NB4 (cell line): ENCODE results near the gene TMEM132C.

Experiments used
- DNase-seq: peaks from one replicate; pipeline ENCODE4 v3.0.0; 2010; ENCODE audit warnings: low read depth
- H3K4me3 ChIP-seq: one replicate; pipeline ENCODE4 v1.5.1; 2011; ENCODE audit warnings: mild to moderate bottlenecking, low read depth, low read length, moderate library complexity
- CTCF ChIP-seq: IDR thresholded peaks from one replicate; pipeline ENCODE4 v1.5.1; 2012; ENCODE audit warnings: low read depth, low read length
- MAX ChIP-seq: IDR thresholded peaks from 2 replicates; pipeline ENCODE4 v1.6.1; 2011; ENCODE audit warnings: low read depth, low read length
- MYC ChIP-seq: IDR thresholded peaks from 2 replicates; pipeline ENCODE4 v1.6.1; 2011; ENCODE audit warnings: low read depth, low read length
- POLR2A ChIP-seq: IDR thresholded peaks from 2 replicates; pipeline ENCODE4 v1.6.1; 2011; ENCODE audit warnings: mild to moderate bottlenecking; ENCODE audit not compliant: insufficient read length; ENCODE audit errors: extremely low read depth

Gene TMEM132C

GRCh38 chr12:128752386-128752785, 485.4 kb downstream of the TMEM132C start:
- no peak for DNase-seq
- TF ChIP-seq MAX (no peak), CTCF (no peak), MYC (no peak), POLR2A (no peak)
- H3K4me3 ChIP-seq, result no peak overlapping the region

GRCh38 chr12:128753438-128753837, 486.5 kb downstream of the TMEM132C start:
- TF ChIP-seq MAX (no peak), MYC (no peak)
- no peak for DNase-seq

GRCh38 chr12:128754275-128754674, 487.3 kb downstream of the TMEM132C start:
- H3K4me3 ChIP-seq, result no peak overlapping the region
- TF ChIP-seq MAX, result no peak
- TF ChIP-seq POLR2A, result no peak
- TF ChIP-seq CTCF, result no peak
- TF ChIP-seq MYC, result no peak
- no peak for DNase-seq

More at GRCh38 chr12:128753438-128753837, 486.5 kb downstream of the TMEM132C start:
- H3K4me3 ChIP-seq, result no peak overlapping the region

- no peak for DNase-seq
- TF ChIP-seq MYC (no peak), POLR2A (no peak)
- H3K4me3 ChIP-seq, result no peak overlapping the region
These were observed 488.6 kb downstream of the TMEM132C start for GRCh38 chr12:128755566-128755965.
